Gastroesophageal sphincter (tissue), 4 donors: ENCODE results near the gene PEAK1. TPM values are rescaled to one million over a fixed set of nuclear protein-coding genes. Genes with fewer than 3 reads are reported as not detected.

ENCODE experiments used
- ATAC-seq: fragments of 150-250 bp; one replicate; pipeline ENCODE4 v1.9.1; 2016; ENCODE audit warnings: mild to moderate bottlenecking, moderate library complexity
- H3K27ac ChIP-seq, 4 donors: fragments of 200-600 bp; sonication (generic) in 3 of 4; 1 replicate in 3 of 4; 2 replicates in 1 of 4; pipeline ENCODE4 v1.5.1; 2016 to 2019
- H3K27me3 ChIP-seq: fragments of 200-600 bp; sonication (generic); one replicate; pipeline ENCODE4 v1.5.1; 2019
- H3K36me3 ChIP-seq, 2 donors: fragments of 200-600 bp; sonication (generic); one replicate each; pipeline ENCODE4 v1.5.1; 2019; ENCODE audit warnings: control low read depth in 1 of 2
- H3K4me1 ChIP-seq, 3 donors: fragments of 200-600 bp; sonication (generic); 1 replicate in 2 of 3; 2 replicates in 1 of 3; pipeline ENCODE4 v1.5.1; 2016 to 2019; ENCODE audit warnings: control low read depth in 2 of 3
- H3K4me3 ChIP-seq, 2 donors: fragments of 200-600 bp; sonication (generic); one replicate each; pipeline ENCODE4 v1.5.1; 2019; ENCODE audit warnings: mild to moderate bottlenecking in 1 of 2, moderate library complexity in 1 of 2
- H3K9me3 ChIP-seq, 3 donors: fragments of 200-600 bp; sonication (generic); one replicate each; pipeline ENCODE4 v1.5.1; 2017 to 2019; ENCODE audit warnings: control low read depth in 2 of 3
- CTCF ChIP-seq, 4 experiments: fragments of 200-600 bp in 2 of 4; fragments of 450-650 bp in 2 of 4; sonication (generic) in 1 of 4; IDR thresholded peaks; one replicate each; pipeline ENCODE4 v1.5.1; 2017 to 2019; ENCODE audit warnings: antibody characterized with exemption in 4 of 4, mild to moderate bottlenecking in 2 of 4, moderate library complexity in 2 of 4
- EP300 ChIP-seq: sonication (generic); formaldehyde crosslinking; IDR thresholded peaks from one replicate; pipeline ENCODE4 v1.6.1; 2017; ENCODE audit warnings: antibody characterized with exemption, mild to moderate bottlenecking
- POLR2A ChIP-seq, 2 donors: fragments of 450-650 bp; IDR thresholded peaks; one replicate each; pipeline ENCODE4 v1.6.1; 2017; ENCODE audit warnings: antibody characterized with exemption in 2 of 2, mild to moderate bottlenecking in 2 of 2, moderate library complexity in 1 of 2
- POLR2AphosphoS5 ChIP-seq: sonication (generic); formaldehyde crosslinking; IDR thresholded peaks from one replicate; pipeline ENCODE4 v1.6.1; 2017; ENCODE audit warnings: antibody characterized with exemption
- WGBS, 2 donors: methylation state at CpG; one replicate each; pipeline ENCODE4 v1.1.5; 2018; ENCODE audit warnings: low coverage in 1 of 2; 5-methylcytosine and 5-hydroxymethylcytosine counted together
- total RNA-seq, 4 donors: library from RNA; depleted of rRNA; stranded (reverse); fragments of >200 nt; gene quantifications; one replicate each; pipeline ENCODE4 v1.1.0, GENCODE V29; 2016

Gene PEAK1
- total RNA-seq, 4 donors from 2014 or later = 59.5 to 170 (median 91.6) TPM

- no peaks in the 10 kb centered on the region for H3K4me1 ChIP-seq
- H3K4me3 ChIP-seq = no peak overlapping the region
- no peaks in the 10 kb centered on the region for H3K27me3 ChIP-seq
- H3K27ac ChIP-seq = no peak overlapping the region
- H3K36me3 ChIP-seq = peaks cover 0 to 10% of the 10 kb centered on the region in 2 donors
- 89 to 92% methylated on average over 2 to 3 of the region's 3 CpGs for whole genome bisulfite sequencing, 2 donors
- TF ChIP-seq CTCF (IDR thresholded peaks at IDR 0.05) = no peak
- no peak for TF ChIP-seq POLR2AphosphoS5
- TF ChIP-seq EP300 = no peak
- no peak for TF ChIP-seq POLR2A (IDR thresholded peaks at IDR 0.05)
- H3K9me3 ChIP-seq = no peaks in the 10 kb centered on the region
- ATAC-seq = no peak
Measured at GRCh38 chr15:77126529-77127326, 293.2 kb downstream of the PEAK1 start.

- TF ChIP-seq EP300 (no peak), CTCF (IDR thresholded peaks at IDR 0.05) (no peak), POLR2A (IDR thresholded peaks at IDR 0.05) (no peak), POLR2AphosphoS5 (no peak)
- H3K27me3 ChIP-seq = no peaks in the 10 kb centered on the region
- H3K4me1 ChIP-seq = peaks cover 0 to 7% (median 0%) of the 10 kb centered on the region in 3 donors
- 71% methylated on average over 1 of the region's 1 CpG for WGBS, 2 donors
- H3K27ac ChIP-seq = no peak overlapping the region
- no peak overlapping the region for H3K4me3 ChIP-seq
- H3K36me3 ChIP-seq = no peaks in the 10 kb centered on the region
- H3K9me3 ChIP-seq = no peaks in the 10 kb centered on the region
- ATAC-seq = no peak
Measured at GRCh38 chr15:77123854-77124253, 296.1 kb downstream of the PEAK1 start.

GRCh38 chr15:77122576-77122975 is 297.3 kb downstream of the PEAK1 start:
- 53 to 55% methylated on average over 2 of the region's 2 CpGs for WGBS, 2 donors
- H3K4me3 ChIP-seq = no peak overlapping the region
- H3K36me3 ChIP-seq = no peaks in the 10 kb centered on the region
- H3K27ac ChIP-seq = no peak overlapping the region
- ATAC-seq = no peak
- no peaks in the 10 kb centered on the region for H3K27me3 ChIP-seq
- peaks cover 0 to 11% (median 0%) of the 10 kb centered on the region in 3 donors for H3K4me1 ChIP-seq
- no peak for TF ChIP-seq EP300
- no peaks in the 10 kb centered on the region for H3K9me3 ChIP-seq

- TF ChIP-seq POLR2AphosphoS5 (no peak), CTCF (IDR thresholded peaks at IDR 0.05) (no peak)
- Histone ChIP-seq H3K4me1 (peaks cover 0 to 11% (median 0%) of the 10 kb centered on the region in 3 donors), H3K27ac (no peak overlapping the region), H3K4me3 (no peak overlapping the region), H3K9me3 (no peaks in the 10 kb centered on the region), H3K36me3 (no peaks in the 10 kb centered on the region), H3K27me3 (no peaks in the 10 kb centered on the region)
- no peak for ATAC-seq
- 94% methylated on average over 1 of the region's 1 CpG; no CpG with 5 or more reads in 1 of the 2 donors for WGBS, 2 donors
Measured at GRCh38 chr15:77121599-77121998, 298.3 kb downstream of the PEAK1 start.

- H3K9me3 ChIP-seq = no peaks in the 10 kb centered on the region
- H3K36me3 ChIP-seq = no peaks in the 10 kb centered on the region
- WGBS, 2 donors = 85 to 93% methylated on average over 4 of the region's 4 CpGs
- peaks cover 0 to 11% (median 0%) of the 10 kb centered on the region in 3 donors for H3K4me1 ChIP-seq
- ATAC-seq = no peak
- no peak overlapping the region for H3K4me3 ChIP-seq
- H3K27me3 ChIP-seq = no peaks in the 10 kb centered on the region
- TF ChIP-seq POLR2A (IDR thresholded peaks at IDR 0.05) (no peak), CTCF (IDR thresholded peaks at IDR 0.05) (no peak), POLR2AphosphoS5 (no peak), EP300 (no peak)
- H3K27ac ChIP-seq = no peak overlapping the region
Measured at GRCh38 chr15:77120576-77120975, 299.3 kb downstream of the PEAK1 start.
